Lung (tissue), 12 donors: ENCODE measurements around the gene ATRNL1. TPM values are rescaled to one million over a fixed set of nuclear protein-coding genes. Genes with fewer than 3 reads are reported as not detected.

ENCODE experiments used
- ATAC-seq: fragments of 200-7000 bp; cut with Tn5 transposase; one replicate; pipeline ENCODE4 v1.9.1; 2020; ENCODE audit warnings: moderate number of reproducible peaks; ENCODE audit not compliant: insufficient read depth, low FRiP score
- DNase-seq, 3 donors: peaks; one replicate each; pipeline ENCODE4 v3.0.0-alpha.2; 2013 to 2017
- H3K27ac ChIP-seq, 2 donors: one replicate each; pipeline ENCODE4 v1.5.1; 2013; ENCODE audit warnings: mild to moderate bottlenecking in 2 of 2, moderate library complexity in 2 of 2, control low read depth in 1 of 2, inconsistent platforms in 1 of 2, low read depth in 1 of 2, low read length in 1 of 2
- H3K27me3 ChIP-seq, 3 donors: one replicate each; pipeline ENCODE4 v1.5.1; 2013; ENCODE audit warnings: low read length in 2 of 3; ENCODE audit not compliant: control insufficient read depth in 3 of 3, insufficient read depth in 3 of 3
- H3K36me3 ChIP-seq, 4 donors: one replicate each; pipeline ENCODE4 v1.5.1; 2013; ENCODE audit warnings: low read length in 4 of 4, mild to moderate bottlenecking in 1 of 4, moderate library complexity in 1 of 4; ENCODE audit not compliant: control insufficient read depth in 4 of 4, insufficient read depth in 4 of 4
- H3K4me1 ChIP-seq, 5 donors: one replicate each; pipeline ENCODE4 v1.5.1; 2013; ENCODE audit warnings: low read length in 5 of 5, mild to moderate bottlenecking in 2 of 5, moderate library complexity in 1 of 5; ENCODE audit not compliant: control insufficient read depth in 5 of 5, insufficient read depth in 5 of 5
- H3K4me3 ChIP-seq: one replicate; pipeline ENCODE4 v1.5.1; 2013; ENCODE audit warnings: mild to moderate bottlenecking, control low read depth, moderate library complexity
- H3K9ac ChIP-seq, 2 donors: one replicate each; pipeline ENCODE4 v1.5.1; 2013; ENCODE audit warnings: low read length in 2 of 2, control low read depth in 1 of 2; ENCODE audit not compliant: insufficient read depth in 1 of 2
- H3K9me3 ChIP-seq, 4 donors: one replicate each; pipeline ENCODE4 v1.5.1; 2013; ENCODE audit warnings: low read length in 3 of 4, mild to moderate bottlenecking in 1 of 4, moderate library complexity in 1 of 4; ENCODE audit not compliant: control insufficient read depth in 4 of 4, insufficient read depth in 3 of 4
- CTCF ChIP-seq: IDR thresholded peaks from 2 replicates; pipeline ENCODE4 v1.5.1; 2012; ENCODE audit warnings: mild to moderate bottlenecking; ENCODE audit errors: control extremely low read depth, extremely low read depth
- WGBS, 2 donors: extraction: QIAGEN DNeasy Blood & Tissue Kit; methylation state at CpG; one replicate each; pipeline ENCODE4 v1.1.7; 2013; 5-methylcytosine and 5-hydroxymethylcytosine counted together
- polyA plus RNA-seq, 2 donors: library from polyadenylated mRNA; stranded (reverse); fragments of 200-250 nt; gene quantifications; one replicate each; pipeline ENCODE4 v1.2.1, GENCODE V29; 2013
- total RNA-seq, 2 donors: library from RNA; depleted of rRNA in 1 of 2; stranded (reverse); fragments of >200 nt in 1 of 2; gene quantifications; one replicate each; pipeline ENCODE4 v1.2.1, GENCODE V29; 2014 to 2021
- donor health status: control.
- donor health status: control.
- donor health status: Bipolar disorder and iron deficiency.
- donor health status: healthy.
- donor health status: DM: yes; HTN: yes; CAD: no.

Gene ATRNL1
- total and polyA plus RNA-seq, 4 donors = 0.05 to 11.1 (median 0.24) TPM

GRCh38 chr10:115833119-115833518 lies 740.0 kb downstream of the ATRNL1 start:
- ATAC-seq = no peak

GRCh38 chr10:115844591-115844990 lies 751.4 kb downstream of the ATRNL1 start:
- Histone ChIP-seq H3K27me3 (no peaks in the 10 kb centered on the region), H3K9ac (peak overlapping the region in 1 of 2 donors; percentile 11), H3K36me3 (no peaks in the 10 kb centered on the region), H3K4me3 (no peak overlapping the region), H3K9me3 (no peaks in the 10 kb centered on the region), H3K4me1 (peaks cover 0 to 10% (median 5%) of the 10 kb centered on the region in 5 donors), H3K27ac (no peak overlapping the region)
- WGBS, 2 donors = 49 to 61% methylated on average over 3 of the region's 3 CpGs
- no peak for TF ChIP-seq CTCF
- no peak for ATAC-seq
- DNase-seq = peak; percentile 20 to 83 (median 62)

More at GRCh38 chr10:115833119-115833518, 740.0 kb downstream of the ATRNL1 start:
- no peak for DNase-seq
- no peaks in the 10 kb centered on the region for H3K36me3 ChIP-seq
- 53 to 77% methylated on average over 4 of the region's 4 CpGs for WGBS, 2 donors
- no peak overlapping the region for H3K9ac ChIP-seq
- H3K27ac ChIP-seq = no peak overlapping the region
- no peaks in the 10 kb centered on the region for H3K9me3 ChIP-seq
- H3K27me3 ChIP-seq = no peaks in the 10 kb centered on the region
- TF ChIP-seq CTCF = no peak
- H3K4me3 ChIP-seq = no peak overlapping the region
- peaks cover 0 to 11% (median 0%) of the 10 kb centered on the region in 5 donors for H3K4me1 ChIP-seq

GRCh38 chr10:115845921-115846320 lies 752.8 kb downstream of the ATRNL1 start:
- H3K27me3 ChIP-seq = no peaks in the 10 kb centered on the region
- no peaks in the 10 kb centered on the region for H3K9me3 ChIP-seq
- DNase-seq (no peak), ATAC-seq (no peak)
- 97 to 100% methylated on average over 1 of the region's 1 CpG for WGBS, 2 donors
- no peaks in the 10 kb centered on the region for H3K36me3 ChIP-seq
- no peak overlapping the region for H3K27ac ChIP-seq
- H3K9ac ChIP-seq = no peak overlapping the region
- no peak for TF ChIP-seq CTCF
- peaks cover 0 to 9% (median 5%) of the 10 kb centered on the region in 5 donors for H3K4me1 ChIP-seq
- no peak overlapping the region for H3K4me3 ChIP-seq

- no peaks in the 10 kb centered on the region for H3K9me3 ChIP-seq
- ATAC-seq (no peak), DNase-seq (no peak)
- no peak overlapping the region for H3K27ac ChIP-seq
- H3K4me3 ChIP-seq = no peak overlapping the region
- H3K36me3 ChIP-seq = no peaks in the 10 kb centered on the region
- TF ChIP-seq CTCF = no peak
- H3K9ac ChIP-seq = no peak overlapping the region
- peaks cover 0 to 9% (median 5%) of the 10 kb centered on the region in 5 donors for H3K4me1 ChIP-seq
- H3K27me3 ChIP-seq = no peaks in the 10 kb centered on the region
- WGBS, 2 donors = 90% methylated on average over 1 of the region's 1 CpG
These were observed 753.4 kb downstream of the ATRNL1 start for GRCh38 chr10:115846528-115846927.
